ENCODE results near the gene ASPSCR1.
"Not testable (repeated sequence)": the region's sequence is repeated elsewhere in the genome, so short reads cannot be mapped to it uniquely, and the experiment has no call there.

The ASPSCR1 gene

GRCh38 chr17:82029990-82030469, 52.6 kb downstream of the ASPSCR1 start:
- Mint-ChIP-seq H3K27me3 (peaks cover 4% of the 10 kb centered on the region), H3K9me3 (no peaks in the 10 kb centered on the region), H3K4me3 (peak overlapping the region; percentile 88), H3K36me3 (peaks cover 2% of the 10 kb centered on the region), H3K4me1 (peaks cover 9% of the 10 kb centered on the region), H3K27ac (no peak overlapping the region)
- ATAC-seq (ENCODE audit: low read depth) (no peak), DNase-seq (ENCODE audit: low spot score in 2 of 2) (no peak)

DNA sequence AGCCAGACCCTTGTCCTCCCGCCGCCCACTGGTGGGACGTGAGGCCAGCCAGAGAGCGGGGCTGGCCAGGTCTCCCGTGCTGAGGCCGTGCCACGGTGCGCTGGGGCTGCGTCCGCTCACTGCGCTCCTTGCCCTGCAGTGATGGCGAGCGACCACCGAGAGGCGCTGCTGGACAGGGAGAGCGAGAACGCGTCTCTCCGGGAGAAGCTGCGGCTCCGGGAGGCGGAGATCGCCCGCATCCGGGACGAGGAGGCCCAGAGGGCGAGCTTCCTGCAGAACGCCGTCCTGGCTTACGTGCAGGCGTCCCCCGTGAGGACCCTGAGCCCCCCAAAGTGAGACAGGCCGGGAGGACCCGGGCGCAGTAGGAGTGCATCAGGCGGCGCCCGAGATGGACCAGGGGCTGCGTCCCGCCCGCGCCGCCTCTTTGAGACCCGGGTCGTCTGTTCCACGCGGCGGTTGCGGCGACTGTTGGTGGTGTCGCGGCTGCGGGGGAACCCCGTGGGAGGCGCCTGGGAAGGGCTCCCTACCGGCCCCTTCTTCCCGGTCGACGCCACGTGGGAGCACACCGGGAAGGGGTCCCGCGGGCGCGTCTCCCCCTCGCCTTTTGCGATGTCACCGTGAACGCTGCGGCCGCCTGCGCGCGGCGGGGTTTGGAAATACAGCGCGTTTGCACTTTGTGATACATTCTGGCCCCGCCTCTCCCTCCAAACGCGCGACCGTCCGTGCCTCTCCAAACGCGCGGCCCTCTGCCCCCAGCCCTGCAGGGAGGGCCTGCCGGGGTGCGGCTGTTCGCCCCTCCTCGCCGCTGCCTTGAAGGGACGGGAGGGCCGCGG, 53.3 kb downstream of the ASPSCR1 start:
- no peak overlapping the region for H3K27ac Mint-ChIP-seq

DNA sequence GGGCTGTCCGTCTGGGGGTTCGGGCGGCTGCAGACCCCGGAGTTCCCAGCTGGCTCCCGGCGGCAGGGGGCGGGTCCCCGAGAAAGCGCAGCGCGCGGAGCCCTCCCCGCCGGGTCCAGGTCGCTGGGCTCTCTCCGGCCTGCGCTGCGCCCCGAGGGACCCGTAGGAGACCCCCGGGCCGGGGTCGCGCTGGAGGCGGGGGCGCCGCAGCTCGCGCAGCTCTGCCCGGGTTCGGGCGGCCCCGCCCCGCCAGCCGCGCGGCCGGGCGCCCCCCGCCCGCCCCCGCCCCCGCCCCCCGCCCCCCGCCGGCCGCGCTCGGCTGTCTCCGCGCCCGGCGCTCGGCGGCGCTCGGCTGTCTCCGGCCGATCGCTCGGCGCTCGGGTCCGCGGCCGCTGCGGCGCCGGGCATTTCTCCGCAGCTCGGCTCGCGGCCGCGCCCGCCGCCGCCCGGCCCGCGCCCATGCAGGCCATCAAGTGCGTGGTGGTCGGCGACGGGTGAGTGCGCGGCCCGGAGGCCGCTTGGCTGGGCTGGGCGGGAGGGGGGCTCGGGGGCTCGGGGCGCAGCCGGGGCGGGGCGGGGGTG, 54.0 kb downstream of the ASPSCR1 start, which contains the start of gene RAC3:
Gene RAC3, plus strand, starts transcription at position 376 of the 582 bp plus-strand sequence. Its CDS starts 84 bp downstream, at position 460.
- ATAC-seq (ENCODE audit: low read depth) (peak; percentile 13), DNase-seq (ENCODE audit: low spot score in 2 of 2) (no peak)
- H3K27me3 Mint-ChIP-seq: peaks cover 2% of the 10 kb centered on the region
- H3K36me3 Mint-ChIP-seq: peaks cover 4% of the 10 kb centered on the region
- no peak within 1 kb of the TSS for H3K27ac Mint-ChIP-seq
- peaks cover 9% of the 10 kb centered on the region for H3K4me1 Mint-ChIP-seq
- H3K9me3 Mint-ChIP-seq: no peaks in the 10 kb centered on the region
- H3K4me3 Mint-ChIP-seq: peak within 1 kb of the TSS; percentile 88

More for the DNA sequence above, 53.3 kb downstream of the ASPSCR1 start:
- DNase-seq (ENCODE audit: low spot score in 2 of 2): peak; percentile 75 to 89
- H3K27me3 Mint-ChIP-seq: peaks cover 2% of the 10 kb centered on the region
- peaks cover 4% of the 10 kb centered on the region for H3K36me3 Mint-ChIP-seq
- peak; percentile 78 for ATAC-seq (ENCODE audit: low read depth)
- H3K9me3 Mint-ChIP-seq: no peaks in the 10 kb centered on the region
- H3K4me1 Mint-ChIP-seq: peaks cover 9% of the 10 kb centered on the region
- peak overlapping the region; percentile 88 for H3K4me3 Mint-ChIP-seq

DNA sequence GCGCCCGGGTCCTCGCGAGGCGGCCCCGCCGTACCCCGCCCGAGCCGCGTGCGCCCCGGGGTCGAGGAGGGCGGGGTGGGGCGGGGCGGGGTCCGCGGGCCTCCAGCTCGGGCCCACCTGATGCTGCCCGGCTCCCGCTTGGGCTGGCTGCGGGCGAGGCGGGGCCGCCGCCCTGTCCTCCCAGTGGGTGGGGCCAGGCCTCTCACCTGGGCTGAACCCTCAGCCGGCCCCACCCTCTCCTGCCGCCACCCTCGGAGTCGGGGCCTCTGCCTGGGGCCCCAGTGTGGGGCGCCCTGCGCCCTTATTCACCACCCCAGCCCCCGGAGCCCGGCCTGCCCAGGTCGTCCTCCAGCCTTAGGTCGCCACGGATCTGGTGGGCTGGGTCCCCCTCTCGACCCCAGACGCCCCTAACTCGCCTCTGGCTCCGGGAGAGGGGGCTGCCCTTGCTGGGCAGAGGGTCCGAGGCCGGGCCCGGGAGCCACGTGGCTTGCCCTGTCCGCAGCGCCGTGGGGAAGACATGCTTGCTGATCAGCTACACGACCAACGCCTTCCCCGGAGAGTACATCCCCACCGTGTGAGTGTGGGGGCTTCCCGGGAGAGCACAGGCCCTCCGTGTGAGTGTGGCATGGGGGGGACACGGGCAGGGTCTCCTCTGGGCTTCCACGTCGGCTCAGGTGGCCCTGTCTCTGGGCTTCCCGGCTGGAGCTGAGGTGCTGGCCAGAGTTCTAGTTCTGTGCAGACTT, 54.6 kb downstream of the ASPSCR1 start:
- H3K27ac Mint-ChIP-seq: no peak overlapping the region
- peaks cover 9% of the 10 kb centered on the region for H3K4me1 Mint-ChIP-seq
- H3K27me3 Mint-ChIP-seq: peaks cover 2% of the 10 kb centered on the region
- ATAC-seq (ENCODE audit: low read depth) (peak; percentile 23), DNase-seq (ENCODE audit: low spot score in 2 of 2) (no peak)
- peak overlapping the region; percentile 55 for H3K4me3 Mint-ChIP-seq
- no peaks in the 10 kb centered on the region for H3K9me3 Mint-ChIP-seq
- peaks cover 4% of the 10 kb centered on the region for H3K36me3 Mint-ChIP-seq

- DNase-seq (ENCODE audit: low spot score in 2 of 2): no peak
- Mint-ChIP-seq H3K9me3 (no peaks in the 10 kb centered on the region), H3K36me3 (peaks cover 4% of the 10 kb centered on the region), H3K4me3 (no peak overlapping the region), H3K27me3 (peaks cover 2% of the 10 kb centered on the region), H3K4me1 (peaks cover 14% of the 10 kb centered on the region), H3K27ac (no peak overlapping the region)
- no peak for ATAC-seq (ENCODE audit: low read depth)
Observed at GRCh38 chr17:82033359-82034085, 56.1 kb downstream of the ASPSCR1 start.

GRCh38 chr17:82034371-82035011, 57.1 kb downstream of the ASPSCR1 start:
- H3K27me3 Mint-ChIP-seq: peaks cover 2% of the 10 kb centered on the region
- DNase-seq (ENCODE audit: low spot score in 2 of 2) (no peak), ATAC-seq (ENCODE audit: low read depth) (no peak)
- H3K36me3 Mint-ChIP-seq: peaks cover 4% of the 10 kb centered on the region
- H3K9me3 Mint-ChIP-seq: no peaks in the 10 kb centered on the region
- no peak overlapping the region for H3K27ac Mint-ChIP-seq
- no peak overlapping the region for H3K4me3 Mint-ChIP-seq
- peaks cover 11% of the 10 kb centered on the region for H3K4me1 Mint-ChIP-seq

GRCh38 chr17:82035488-82035887, 58.1 kb downstream of the ASPSCR1 start:
- peaks cover 4% of the 10 kb centered on the region for H3K36me3 Mint-ChIP-seq
- peak overlapping the region; percentile 21 for H3K4me3 Mint-ChIP-seq
- no peaks in the 10 kb centered on the region for H3K27me3 Mint-ChIP-seq
- DNase-seq (ENCODE audit: low spot score in 2 of 2) (no peak), ATAC-seq (ENCODE audit: low read depth) (no peak)
- H3K9me3 Mint-ChIP-seq: no peaks in the 10 kb centered on the region
- H3K4me1 Mint-ChIP-seq: peaks cover 6% of the 10 kb centered on the region
- no peak overlapping the region for H3K27ac Mint-ChIP-seq

DNA sequence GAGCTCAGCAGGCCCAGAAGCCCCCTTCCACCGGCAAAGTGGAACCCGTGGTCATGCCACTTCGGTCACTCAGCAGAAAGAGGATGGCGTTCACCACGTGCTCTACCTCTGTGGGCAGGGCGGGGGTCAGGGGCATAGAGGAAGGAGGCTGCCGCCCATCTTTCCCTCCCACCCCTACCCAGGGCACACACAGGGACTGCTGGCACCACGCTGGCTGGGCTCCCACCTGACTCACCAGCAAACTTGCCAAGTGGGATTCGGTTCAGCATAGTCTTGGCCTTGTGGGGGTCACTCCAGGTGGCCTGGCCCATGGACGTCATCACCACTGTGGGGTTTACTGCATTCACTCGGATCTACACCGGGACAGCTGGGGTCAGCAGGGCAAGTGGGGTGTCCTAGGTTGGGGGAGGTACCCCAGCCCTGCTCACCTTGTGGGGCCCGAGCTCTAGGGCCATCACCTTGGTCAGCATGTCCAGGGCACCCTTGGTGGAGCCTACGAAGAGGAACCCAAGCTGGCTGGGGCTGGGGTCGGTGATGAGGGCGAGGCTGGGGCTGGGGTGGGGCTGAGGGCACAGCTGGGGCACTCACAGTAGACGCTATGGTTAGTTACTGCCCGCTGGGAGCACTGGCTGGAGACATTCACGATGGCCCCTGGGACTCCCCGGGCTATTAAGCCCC, 58.7 kb downstream of the ASPSCR1 start:
- Mint-ChIP-seq H3K4me3 (peak overlapping the region; percentile 90), H3K36me3 (peaks cover 4% of the 10 kb centered on the region), H3K27me3 (no peaks in the 10 kb centered on the region), H3K4me1 (peaks cover 5% of the 10 kb centered on the region), H3K9me3 (no peaks in the 10 kb centered on the region), H3K27ac (no peak overlapping the region)
- DNase-seq (ENCODE audit: low spot score in 2 of 2) (no peak), ATAC-seq (ENCODE audit: low read depth) (no peak)

GRCh38 chr17:82036634-82037091, 59.2 kb downstream of the ASPSCR1 start:
- H3K4me1 Mint-ChIP-seq: peaks cover 5% of the 10 kb centered on the region
- H3K9me3 Mint-ChIP-seq: no peaks in the 10 kb centered on the region
- no peak overlapping the region for H3K27ac Mint-ChIP-seq
- H3K4me3 Mint-ChIP-seq: peak overlapping the region; percentile 90
- H3K36me3 Mint-ChIP-seq: peaks cover 4% of the 10 kb centered on the region
- ATAC-seq (ENCODE audit: low read depth) (no peak), DNase-seq (ENCODE audit: low spot score in 2 of 2) (no peak)
- no peaks in the 10 kb centered on the region for H3K27me3 Mint-ChIP-seq

DNA sequence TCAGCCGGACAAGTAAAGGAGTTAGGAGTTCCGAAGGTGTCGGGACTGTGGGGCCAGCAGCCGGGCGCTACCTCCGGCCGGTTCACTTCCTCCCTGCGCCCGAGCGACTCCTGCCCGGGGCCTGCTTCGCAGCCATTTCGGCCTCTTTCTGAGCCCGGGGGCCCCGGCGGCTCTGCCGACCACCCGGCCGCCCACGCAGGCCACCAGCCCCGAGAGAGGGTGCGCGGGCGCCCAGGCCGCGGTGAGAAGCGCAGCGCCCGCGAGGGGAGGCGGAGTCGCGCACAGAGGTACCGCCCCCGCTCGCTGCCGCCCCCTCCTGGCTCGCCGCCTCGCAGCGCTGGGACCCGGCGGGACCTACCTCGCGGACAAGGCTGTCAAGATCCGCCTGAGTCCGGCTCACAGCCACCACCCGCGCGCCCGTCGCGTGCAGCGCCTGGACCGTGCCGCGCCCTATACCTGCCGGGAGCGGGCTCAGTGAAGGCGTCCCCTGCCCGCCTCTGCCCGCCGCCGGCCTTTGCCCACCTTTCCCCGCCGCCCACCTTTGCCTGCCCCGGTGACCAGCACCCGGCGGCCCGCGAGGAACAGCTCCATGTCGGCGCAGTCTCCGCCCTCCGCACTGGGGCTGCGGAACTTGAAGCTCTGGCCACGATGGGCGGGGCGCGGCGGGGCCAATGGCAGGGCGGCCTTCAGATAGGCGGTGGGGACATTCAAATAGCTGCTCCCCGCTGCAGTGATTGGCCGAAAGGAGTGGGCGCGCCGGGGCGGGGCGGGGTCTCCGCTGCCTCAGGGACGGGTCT, 59.9 kb downstream of the ASPSCR1 start, which contains the start of gene DCXR:
Gene DCXR, minus strand, starts transcription at position 606 of the 797 bp plus-strand sequence. Its CDS starts 15 bp downstream, at position 591.
- Mint-ChIP-seq H3K36me3 (peaks cover 4% of the 10 kb centered on the region), H3K27me3 (no peaks in the 10 kb centered on the region), H3K4me1 (peaks cover 5% of the 10 kb centered on the region), H3K4me3 (peak within 1 kb of the TSS; percentile 90), H3K27ac (peak within 1 kb of the TSS; percentile 80), H3K9me3 (no peaks in the 10 kb centered on the region)
- DNase-seq (ENCODE audit: low spot score in 2 of 2) (peak; percentile 94 to 98), ATAC-seq (ENCODE audit: low read depth) (peak; percentile 90)

GRCh38 chr17:82037889-82038195, 60.4 kb downstream of the ASPSCR1 start:
- Mint-ChIP-seq H3K4me3 (peak overlapping the region; percentile 90), H3K36me3 (peaks cover 4% of the 10 kb centered on the region), H3K4me1 (peaks cover 5% of the 10 kb centered on the region), H3K9me3 (no peaks in the 10 kb centered on the region), H3K27me3 (no peaks in the 10 kb centered on the region), H3K27ac (peak overlapping the region; percentile 80)
- DNase-seq (ENCODE audit: low spot score in 2 of 2) (no peak), ATAC-seq (ENCODE audit: low read depth) (no peak)

DNA sequence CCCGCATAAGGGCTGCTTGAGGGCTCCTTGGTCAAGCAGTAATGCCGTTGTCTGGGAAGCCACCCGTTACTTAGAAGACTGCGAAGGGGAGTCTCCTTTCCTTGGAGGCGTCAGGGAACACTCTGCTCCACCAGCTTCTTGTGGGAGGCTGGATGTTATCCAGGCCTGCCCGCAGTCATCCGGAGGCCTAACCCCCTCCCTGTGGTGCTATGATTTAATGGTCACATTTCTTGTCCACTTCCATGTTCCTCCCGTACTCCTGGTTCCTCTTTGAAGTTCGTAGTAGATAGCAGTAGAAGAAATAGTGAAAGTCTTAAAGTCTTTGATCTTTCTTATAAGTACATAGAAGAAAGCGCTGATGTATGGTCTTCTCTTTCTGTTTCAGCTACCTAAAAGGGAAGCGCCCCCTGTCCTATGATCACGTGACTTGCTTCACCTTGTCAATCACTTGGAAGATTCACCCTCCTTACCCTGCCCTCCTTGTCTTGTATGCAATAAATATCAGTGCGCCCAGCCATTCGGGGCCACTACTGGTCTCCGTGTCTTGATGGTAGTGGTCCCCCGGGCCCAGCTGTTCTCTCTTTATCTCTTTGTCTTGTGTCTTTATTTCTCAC, 61.5 kb downstream of the ASPSCR1 start:
- not testable (repeated sequence) for DNase-seq (ENCODE audit: low spot score in 2 of 2); H3K9me3 Mint-ChIP-seq; ATAC-seq (ENCODE audit: low read depth); H3K27ac Mint-ChIP-seq; H3K27me3 Mint-ChIP-seq; H3K36me3 Mint-ChIP-seq; H3K4me1 Mint-ChIP-seq
- peak overlapping the region; percentile 5 for H3K4me3 Mint-ChIP-seq
